ENCODE measurements around the gene C2CD2L. TPM values are rescaled to one million over a fixed set of nuclear protein-coding genes. Genes with fewer than 3 reads are reported as not detected.

Gene C2CD2L
- total and polyA plus RNA-seq, 2 donors from 2014 or later = 16.0 to 17.7 TPM

GRCh38 chr11:119155733-119156492 is 48.8 kb downstream of the C2CD2L start:
- intact Hi-C loops (cut with DNase I) = no loop called here
- no peak for TF ChIP-seq CTCF (IDR thresholded peaks at IDR 0.05; ENCODE audit: borderline replicate concordance, extremely low read depth, insufficient read depth)
- Histone ChIP-seq H3K4me3 (ENCODE audit: low read length in 3 of 3) (no peak overlapping the region), H3K27me3 (ENCODE audit: control insufficient read depth, insufficient read depth, low read length) (no peaks in the 10 kb centered on the region), H3K4me1 (ENCODE audit: control insufficient read depth in 2 of 3, insufficient read depth in 2 of 3, low read depth in 1 of 3, low read length in 3 of 3) (no peaks in the 10 kb centered on the region), H3K27ac (ENCODE audit: low read depth in 2 of 2, low read length in 2 of 2) (no peak overlapping the region), H3K36me3 (ENCODE audit: control insufficient read depth in 2 of 3, insufficient read depth in 3 of 3, low read length in 3 of 3) (no peaks in the 10 kb centered on the region), H3K9me3 (ENCODE audit: control insufficient read depth in 2 of 3, insufficient read depth in 1 of 3, low read length in 3 of 3) (no peaks in the 10 kb centered on the region), H3K9ac (ENCODE audit: low read length in 3 of 3) (no peak overlapping the region)
- DNase-seq (peak in 1 of 5 donors; percentile 22), FAIRE-seq (no peak)

DNA sequence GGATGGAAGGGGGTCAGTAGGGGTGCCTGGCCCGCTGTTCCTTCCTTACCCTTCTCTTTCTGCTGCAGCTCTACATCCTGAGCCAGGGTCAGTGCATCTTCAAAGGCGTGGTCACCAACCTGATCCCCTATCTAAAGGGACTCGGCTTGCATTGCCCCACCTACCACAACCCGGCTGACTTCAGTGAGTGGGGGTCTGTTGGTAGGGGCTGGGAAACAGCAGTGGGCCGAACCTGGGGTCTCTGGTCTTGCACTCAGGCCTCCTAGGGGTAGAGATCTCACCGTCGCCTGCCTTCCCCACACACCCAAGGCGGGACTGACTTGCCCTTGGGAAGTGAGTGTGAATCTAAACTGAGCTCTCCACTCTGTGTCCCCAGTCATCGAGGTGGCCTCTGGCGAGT is 49.4 kb downstream of the C2CD2L start:
- H3K9me3 ChIP-seq (ENCODE audit: control insufficient read depth in 2 of 3, insufficient read depth in 1 of 3, low read length in 3 of 3) = no peaks in the 10 kb centered on the region

GRCh38 chr11:119157063-119157462 is 49.9 kb downstream of the C2CD2L start:
- TF ChIP-seq CTCF (IDR thresholded peaks at IDR 0.05; ENCODE audit: borderline replicate concordance, extremely low read depth, insufficient read depth) = no peak
- Histone ChIP-seq H3K27me3 (ENCODE audit: control insufficient read depth, insufficient read depth, low read length) (no peaks in the 10 kb centered on the region), H3K9ac (ENCODE audit: low read length in 3 of 3) (no peak overlapping the region), H3K27ac (ENCODE audit: low read depth in 2 of 2, low read length in 2 of 2) (no peak overlapping the region), H3K36me3 (ENCODE audit: control insufficient read depth in 2 of 3, insufficient read depth in 3 of 3, low read length in 3 of 3) (no peaks in the 10 kb centered on the region), H3K4me1 (ENCODE audit: control insufficient read depth in 2 of 3, insufficient read depth in 2 of 3, low read depth in 1 of 3, low read length in 3 of 3) (no peaks in the 10 kb centered on the region), H3K9me3 (ENCODE audit: control insufficient read depth in 2 of 3, insufficient read depth in 1 of 3, low read length in 3 of 3) (no peaks in the 10 kb centered on the region), H3K4me3 (ENCODE audit: low read length in 3 of 3) (no peak overlapping the region)
- FAIRE-seq (no peak), DNase-seq (no peak)
- intact Hi-C loops (cut with DNase I) = no loop called here

More for the DNA sequence above, 49.4 kb downstream of the C2CD2L start:
- Histone ChIP-seq H3K4me3 (ENCODE audit: low read length in 3 of 3) (no peak overlapping the region), H3K9ac (ENCODE audit: low read length in 3 of 3) (no peak overlapping the region), H3K27me3 (ENCODE audit: control insufficient read depth, insufficient read depth, low read length) (no peaks in the 10 kb centered on the region), H3K4me1 (ENCODE audit: control insufficient read depth in 2 of 3, insufficient read depth in 2 of 3, low read depth in 1 of 3, low read length in 3 of 3) (no peaks in the 10 kb centered on the region), H3K36me3 (ENCODE audit: control insufficient read depth in 2 of 3, insufficient read depth in 3 of 3, low read length in 3 of 3) (no peaks in the 10 kb centered on the region), H3K27ac (ENCODE audit: low read depth in 2 of 2, low read length in 2 of 2) (no peak overlapping the region)
- no peak for FAIRE-seq
- no peak for DNase-seq
- TF ChIP-seq CTCF (IDR thresholded peaks at IDR 0.05; ENCODE audit: borderline replicate concordance, extremely low read depth, insufficient read depth) = no peak
- intact Hi-C loops (cut with DNase I) = no loop called here

Data from kidney (tissue), 14 donors.